ENCODE results near the gene ISY1. TPM values are rescaled to one million over a fixed set of nuclear protein-coding genes. Genes with fewer than 3 reads are reported as not detected.
A peak's percentile ranks its signal among the peaks of the same experiment; 100 is the strongest.

Gene ISY1
- total RNA-seq, 4 donors from 2014 or later = 22.6 to 30.4 (median 25.7) TPM

GRCh38 chr3:129123314-129124060 lies 37.4 kb downstream of the ISY1 start:
- Histone ChIP-seq H3K27ac (peak overlapping the region in 3 of 4 donors; percentile 92 to 96 (median 94)), H3K9me3 (no peaks in the 10 kb centered on the region), H3K27me3 (no peaks in the 10 kb centered on the region), H3K36me3 (peaks cover 0 to 33% of the 10 kb centered on the region in 2 donors), H3K4me3 (no peak overlapping the region), H3K4me1 (peaks cover 3 to 32% (median 14%) of the 10 kb centered on the region in 3 donors)
- TF ChIP-seq POLR2A (IDR thresholded peaks at IDR 0.05) (no peak), EP300 (IDR thresholded peaks at IDR 0.05) (no peak), CTCF (IDR thresholded peaks at IDR 0.05) (no peak), POLR2AphosphoS5 (IDR thresholded peaks at IDR 0.05) (no peak)
- no peak for ATAC-seq
- WGBS, 2 donors (ENCODE audit: low coverage in 1 of 2) = 47 to 63% methylated on average over 3 to 4 of the region's 5 CpGs

GRCh38 chr3:129122412-129123011 lies 38.4 kb downstream of the ISY1 start:
- peaks cover 3 to 38% (median 14%) of the 10 kb centered on the region in 3 donors for H3K4me1 ChIP-seq
- no peak for ATAC-seq
- H3K27ac ChIP-seq = peak overlapping the region; percentile 56 to 96 (median 93)
- H3K27me3 ChIP-seq = no peaks in the 10 kb centered on the region
- peaks cover 0 to 23% of the 10 kb centered on the region in 2 donors for H3K36me3 ChIP-seq
- no peak for TF ChIP-seq POLR2A (IDR thresholded peaks at IDR 0.05)
- no peak for TF ChIP-seq CTCF (IDR thresholded peaks at IDR 0.05)
- no peaks in the 10 kb centered on the region for H3K9me3 ChIP-seq
- WGBS, 2 donors (ENCODE audit: low coverage in 1 of 2) = 20% methylated on average over 2 of the region's 18 CpGs; no CpG with 5 or more reads in 1 of the 2 donors
- H3K4me3 ChIP-seq = peak overlapping the region; percentile 71 to 94

DNA sequence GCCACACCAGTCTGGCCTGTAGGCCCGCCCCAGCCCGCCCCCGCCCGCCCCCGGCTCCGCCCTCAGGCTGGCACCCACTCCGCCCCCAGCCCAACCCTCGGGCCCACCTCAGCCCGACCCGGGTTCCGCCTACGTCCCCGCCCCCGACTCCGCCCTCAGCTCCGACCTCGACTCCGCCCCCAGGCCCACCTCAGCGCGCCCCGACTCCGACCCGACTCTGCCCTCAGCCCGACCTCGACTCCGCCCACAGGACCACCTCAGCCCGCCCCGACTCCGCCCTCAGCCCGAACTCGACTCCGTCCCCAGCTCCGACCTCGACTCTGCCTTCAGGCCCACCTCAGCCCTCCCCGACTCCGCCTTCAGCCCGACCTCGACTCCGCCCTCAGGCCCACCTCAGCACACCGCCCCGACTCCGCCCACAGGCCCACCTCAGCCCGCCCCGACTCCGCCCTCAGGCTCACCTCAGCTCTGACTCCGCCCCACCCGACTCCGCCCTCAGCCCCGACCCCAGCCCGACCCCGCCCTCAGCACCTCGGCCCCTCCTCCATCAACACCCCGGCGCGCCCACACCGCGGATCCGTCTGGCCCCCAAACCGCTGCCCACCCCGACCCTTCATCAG lies 39.0 kb downstream of the ISY1 start, which contains the start of gene RAB43:
RAB43 (minus strand) TSS at position 13 of the 620 bp plus-strand sequence. CDS start 315 bp downstream, outside the sequence.
- Histone ChIP-seq H3K4me1 (peaks cover 3 to 41% (median 14%) of the 10 kb centered on the region in 3 donors), H3K27ac (peak within 1 kb of the TSS; percentile 80 to 96 (median 93)), H3K27me3 (no peaks in the 10 kb centered on the region), H3K9me3 (no peaks in the 10 kb centered on the region), H3K4me3 (peak within 1 kb of the TSS; percentile 71 to 94), H3K36me3 (peaks cover 0 to 17% of the 10 kb centered on the region in 2 donors)
- 7% methylated on average over 2 of the region's 60 CpGs; no CpG with 5 or more reads in 1 of the 2 donors for WGBS, 2 donors (ENCODE audit: low coverage in 1 of 2)
- no peak for TF ChIP-seq POLR2AphosphoS5 (IDR thresholded peaks at IDR 0.05)
- no peak for TF ChIP-seq EP300 (IDR thresholded peaks at IDR 0.05)
- no peak for TF ChIP-seq CTCF (IDR thresholded peaks at IDR 0.05)
- TF ChIP-seq POLR2A (IDR thresholded peaks at IDR 0.05) = no peak
- peak; percentile 82 for ATAC-seq

- Histone ChIP-seq H3K4me1 (peaks cover 3 to 48% (median 17%) of the 10 kb centered on the region in 3 donors), H3K9me3 (no peaks in the 10 kb centered on the region), H3K27me3 (no peaks in the 10 kb centered on the region), H3K4me3 (peak overlapping the region; percentile 71 to 94), H3K27ac (peak overlapping the region; percentile 80 to 96 (median 93)), H3K36me3 (peaks cover 0 to 13% of the 10 kb centered on the region in 2 donors)
- WGBS, 2 donors (ENCODE audit: low coverage in 1 of 2) = no CpG with 5 or more reads among the region's 80 CpGs
- TF ChIP-seq POLR2A (IDR thresholded peaks at IDR 0.05) (peak; percentile 30 to 40), POLR2AphosphoS5 (IDR thresholded peaks at IDR 0.05) (no peak), CTCF (IDR thresholded peaks at IDR 0.05) (no peak), EP300 (IDR thresholded peaks at IDR 0.05) (no peak)
- ATAC-seq = peak; percentile 53
Observed at GRCh38 chr3:129121016-129121791, 39.7 kb downstream of the ISY1 start.
